ENCODE results near the gene TMC7. TPM values are rescaled to one million over a fixed set of nuclear protein-coding genes. Genes with fewer than 3 reads are reported as not detected.

The TMC7 gene
- total RNA-seq, 4 donors from 2014 or later = 0.15 to 0.66 (median 0.37) TPM

GRCh38 chr16:19021747-19022146, 38.0 kb downstream of the TMC7 start:
- no peaks in the 10 kb centered on the region for H3K9me3 ChIP-seq
- intact Hi-C loops (cut with DNase I) = no loop called here
- no peaks in the 10 kb centered on the region for H3K36me3 ChIP-seq
- no peak overlapping the region for H3K27ac ChIP-seq
- H3K27me3 ChIP-seq = no peaks in the 10 kb centered on the region
- TF ChIP-seq POLR2A (IDR thresholded peaks at IDR 0.05) (no peak), CTCF (IDR thresholded peaks at IDR 0.05) (no peak)
- no peak for DNase-seq
- no peaks in the 10 kb centered on the region for H3K4me1 ChIP-seq
- 86 to 90% methylated on average over 4 of the region's 4 CpGs for WGBS, 2 donors
- H3K4me3 ChIP-seq = no peak overlapping the region

GRCh38 chr16:19027416-19027815, 43.7 kb downstream of the TMC7 start:
- TF ChIP-seq CTCF (IDR thresholded peaks at IDR 0.05) = no peak
- TF ChIP-seq POLR2A (IDR thresholded peaks at IDR 0.05) = no peak
- 54 to 60% methylated on average over 3 of the region's 3 CpGs for WGBS, 2 donors

GRCh38 chr16:19029980-19030379, 46.2 kb downstream of the TMC7 start:
- DNase-seq = no peak
- Histone ChIP-seq H3K27me3 (no peaks in the 10 kb centered on the region), H3K4me3 (no peak overlapping the region), H3K4me1 (no peaks in the 10 kb centered on the region), H3K27ac (no peak overlapping the region), H3K36me3 (no peaks in the 10 kb centered on the region), H3K9me3 (no peaks in the 10 kb centered on the region)
- WGBS, 2 donors = 57 to 88% methylated on average over 4 to 6 of the region's 6 CpGs
- TF ChIP-seq CTCF (IDR thresholded peaks at IDR 0.05) (no peak), POLR2A (IDR thresholded peaks at IDR 0.05) (no peak)
- intact Hi-C loops (cut with DNase I) = no loop called here

More at GRCh38 chr16:19027416-19027815, 43.7 kb downstream of the TMC7 start:
- no peak overlapping the region for H3K4me3 ChIP-seq
- H3K4me1 ChIP-seq = no peaks in the 10 kb centered on the region
- H3K36me3 ChIP-seq = no peaks in the 10 kb centered on the region
- no peaks in the 10 kb centered on the region for H3K27me3 ChIP-seq
- DNase-seq = no peak
- intact Hi-C loops (cut with DNase I) = no loop called here
- H3K27ac ChIP-seq = no peak overlapping the region
- no peaks in the 10 kb centered on the region for H3K9me3 ChIP-seq

GRCh38 chr16:19031738-19032137, 48.0 kb downstream of the TMC7 start:
- TF ChIP-seq POLR2A (IDR thresholded peaks at IDR 0.05) (no peak), CTCF (IDR thresholded peaks at IDR 0.05) (no peak)
- intact Hi-C loops (cut with DNase I) = no loop called here
- WGBS, 2 donors = 39 to 68% methylated on average over 3 to 4 of the region's 4 CpGs
- Histone ChIP-seq H3K4me1 (no peaks in the 10 kb centered on the region), H3K9me3 (peaks cover 0 to 5% (median 0%) of the 10 kb centered on the region in 3 donors), H3K27me3 (no peaks in the 10 kb centered on the region), H3K36me3 (no peaks in the 10 kb centered on the region), H3K27ac (no peak overlapping the region), H3K4me3 (no peak overlapping the region)
- no peak for DNase-seq

GRCh38 chr16:19033761-19034160, 50.0 kb downstream of the TMC7 start:
- DNase-seq = no peak
- Histone ChIP-seq H3K9me3 (peaks cover 0 to 5% (median 0%) of the 10 kb centered on the region in 3 donors), H3K27me3 (no peaks in the 10 kb centered on the region), H3K36me3 (no peaks in the 10 kb centered on the region), H3K4me1 (no peaks in the 10 kb centered on the region), H3K27ac (no peak overlapping the region), H3K4me3 (no peak overlapping the region)
- TF ChIP-seq CTCF (IDR thresholded peaks at IDR 0.05) = no peak
- no peak for TF ChIP-seq POLR2A (IDR thresholded peaks at IDR 0.05)
- WGBS, 2 donors = 79 to 100% methylated on average over 1 of the region's 1 CpG
- intact Hi-C loops (cut with DNase I) = no loop called here

Data from esophagus squamous epithelium (tissue), 5 donors.